GM10266 (cell line): ENCODE results near the gene CEP20.

Experiments used
- DNase-seq: peaks from one replicate; pipeline ENCODE4 v3.0.0; 2012; ENCODE audit errors: extremely low spot score
- CTCF ChIP-seq: IDR thresholded peaks from 2 replicates; pipeline ENCODE4 v1.5.1; 2012; ENCODE audit warnings: mild to moderate bottlenecking, low read depth; ENCODE audit not compliant: control insufficient read depth, insufficient read depth; ENCODE audit errors: missing control alignments

CEP20 gene

DNA sequence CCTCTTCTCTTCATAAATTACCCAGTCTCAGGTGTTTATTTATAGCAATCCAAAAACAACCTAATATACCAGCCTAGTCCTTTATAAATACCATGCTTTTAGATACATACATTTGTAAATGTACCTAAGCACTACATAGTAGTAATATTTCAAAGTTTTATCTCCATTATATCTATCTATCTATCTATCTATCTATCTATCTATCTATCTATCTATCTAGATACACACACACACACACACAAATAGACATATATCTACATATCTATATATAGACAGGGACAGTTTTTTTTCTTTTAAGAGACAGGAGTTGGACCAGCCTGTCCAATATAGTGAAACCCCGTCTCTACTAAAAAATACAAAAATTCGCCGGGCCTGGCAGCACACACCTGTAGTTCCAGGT is 5.8 kb downstream of the CEP20 start:
- no peak for DNase-seq
- TF ChIP-seq CTCF: no peak

- TF ChIP-seq CTCF: no peak
- DNase-seq: no peak
Measured at GRCh38 chr16:15881794-15882379, 6.5 kb downstream of the CEP20 start.

GRCh38 chr16:15880434-15881308 is 7.7 kb downstream of the CEP20 start:
- TF ChIP-seq CTCF: no peak
- DNase-seq: no peak

DNA sequence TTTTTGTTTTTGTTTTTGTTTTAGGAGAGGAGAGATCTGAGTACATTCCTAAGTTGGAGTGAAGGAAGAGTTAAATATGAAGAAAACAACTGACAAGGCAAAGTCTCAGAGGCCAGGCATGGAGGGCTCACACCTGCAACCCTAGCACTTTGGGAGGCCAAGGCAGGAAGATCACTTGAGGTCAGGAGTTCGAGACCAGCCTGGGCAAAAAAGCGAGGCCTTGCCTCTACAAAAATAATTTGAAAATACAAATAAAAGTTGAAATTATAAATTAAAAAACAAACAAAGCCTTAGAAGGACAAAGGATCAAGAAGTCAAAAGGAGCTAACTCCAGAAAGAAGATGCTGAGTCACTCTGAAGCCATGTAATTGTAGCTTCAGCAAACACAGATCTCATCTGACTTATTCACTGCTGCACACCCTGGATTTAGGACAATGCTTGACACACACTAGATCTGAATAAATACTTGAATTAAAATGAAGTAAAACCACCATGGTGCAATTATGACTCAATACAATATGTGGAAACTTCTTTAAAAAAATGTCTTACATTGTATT is 9.1 kb downstream of the CEP20 start:
- TF ChIP-seq CTCF: no peak
- no peak for DNase-seq

- TF ChIP-seq CTCF: no peak
- DNase-seq: no peak
Measured at GRCh38 chr16:15876503-15876902, 11.9 kb downstream of the CEP20 start.

GRCh38 chr16:15874745-15875314 is 13.6 kb downstream of the CEP20 start:
- DNase-seq: no peak

More at GRCh38 chr16:15874745-15875314, 13.6 kb downstream of the CEP20 start:
- TF ChIP-seq CTCF: peak; percentile 52
